HepG2 (cell line): ENCODE results near the gene PLRG1. TPM values are rescaled to one million over a fixed set of nuclear protein-coding genes. Genes with fewer than 3 reads are reported as not detected.
A peak's percentile ranks its signal among the peaks of the same experiment; 100 is the strongest.
"Not testable (repeated sequence)": the region's sequence is repeated elsewhere in the genome, so short reads cannot be mapped to it uniquely, and the experiment has no call there.

Experiments
- ATAC-seq: fragments of 200-7000 bp; cut with Tn5 transposase; 3 replicates; pipeline ENCODE4 v1.9.1; 2020; ENCODE audit warnings: mild to moderate bottlenecking, moderate library complexity
- BruUV-seq: library from RNA; stranded (reverse); fragments of 400-500 nt; replicated peaks from 2 replicates; lab custom pipeline; 2021; lab: Mats Ljungman, UMichigan
- CTCF ChIA-PET: fragments of 300-600 bp; formaldehyde crosslinking; extraction: SDS; loops from one replicate; lab custom pipeline; 2021; ENCODE audit warnings: low total read pairs, inconsistent platforms, low intra/inter-chr PET ratio; lab: Yijun Ruan, JAX
- POLR2A ChIA-PET: fragments of 350-600 bp; sonication (Branson Sonifier 250); formaldehyde crosslinking; loops from one replicate; lab custom pipeline; 2020; ENCODE audit warnings: antibody characterized with exemption, inconsistent platforms; lab: Yijun Ruan, JAX
- DNase-seq: peaks from one replicate; pipeline ENCODE4 v3.0.0-alpha.2; 2015; ENCODE audit warnings: low spot score
- FAIRE-seq: peaks from 3 replicates; lab custom pipeline; 2011; peaks lifted over from hg19 to GRCh38; lab: Jason Lieb, UNC
- H2AFZ ChIP-seq: one replicate; pipeline ENCODE4 v1.6.1; 2011; ENCODE audit warnings: low read length, inconsistent platforms
- H3K27ac ChIP-seq: fragments of 300-600 bp; 3 replicates; pipeline ENCODE4 v1.8.0; 2011; ENCODE audit warnings: mixed run types, mild to moderate bottlenecking, mixed read lengths, low read length, inconsistent platforms; ENCODE audit not compliant: insufficient read depth; ENCODE audit errors: extremely low read length
- H3K27me3 ChIP-seq, 2 experiments: fragments of 200-600 bp in 1 of 2; 2 replicates in 1 of 2; 3 replicates in 1 of 2; pipeline versions ENCODE4 v1.6.0 to v1.8.0; 2011; ENCODE audit warnings: low read length in 2 of 2, mild to moderate bottlenecking in 2 of 2, moderate library complexity in 2 of 2, inconsistent platforms in 1 of 2; ENCODE audit not compliant: insufficient read depth in 2 of 2, control insufficient read depth in 1 of 2
- H3K36me3 ChIP-seq, 2 experiments: fragments of 200-600 bp in 1 of 2; replicated peaks in 1 of 2; 2 replicates in 1 of 2; 3 replicates in 1 of 2; pipeline versions ENCODE4 v1.5.1 to v1.8.0; 2011; ENCODE audit warnings: low read length in 2 of 2, inconsistent platforms in 1 of 2; ENCODE audit not compliant: insufficient read depth in 2 of 2, control insufficient read depth in 1 of 2
- H3K4me1 ChIP-seq: 2 replicates; pipeline ENCODE4 v1.5.1; 2012; ENCODE audit warnings: low read length, inconsistent platforms; ENCODE audit not compliant: insufficient read depth
- H3K4me2 ChIP-seq: 2 replicates; pipeline ENCODE4 v1.6.0; 2011; ENCODE audit warnings: low read depth, low read length, inconsistent platforms
- H3K4me3 ChIP-seq, 3 experiments: fragments of 200-600 bp in 1 of 3; sonication (generic), shearing (Covaris generic) in 1 of 3; replicated peaks in 1 of 3; 2 replicates each; pipeline ENCODE4 v1.5.1; 2011 to 2016; ENCODE audit warnings: low read length in 3 of 3, inconsistent platforms in 2 of 3, low read depth in 2 of 3, mild to moderate bottlenecking in 2 of 3, control low read depth in 1 of 3, mixed read lengths in 1 of 3; ENCODE audit not compliant: insufficient read depth in 1 of 3
- H3K79me2 ChIP-seq: one replicate; pipeline ENCODE4 v1.6.1; 2011; ENCODE audit warnings: low read length, inconsistent platforms; ENCODE audit not compliant: insufficient read depth
- H3K9ac ChIP-seq: 2 replicates; pipeline ENCODE4 v1.6.0; 2011; ENCODE audit warnings: mild to moderate bottlenecking, low read depth, low read length, inconsistent platforms; ENCODE audit not compliant: insufficient read depth
- H3K9me3 ChIP-seq: 2 replicates; pipeline ENCODE4 v1.5.1; 2012; ENCODE audit warnings: mild to moderate bottlenecking, low read length
- H4K20me1 ChIP-seq: 2 replicates; pipeline ENCODE4 v1.6.0; 2011; ENCODE audit warnings: inconsistent platforms, mild to moderate bottlenecking, low read length, moderate library complexity; ENCODE audit not compliant: insufficient read depth
- ARID5B ChIP-seq: IDR thresholded peaks from 2 replicates; pipeline ENCODE4 v1.4.0; 2020; ENCODE audit warnings: mild to moderate bottlenecking, missing genetic modification reagents
- FOSL2 ChIP-seq: sonication (generic); formaldehyde crosslinking; IDR thresholded peaks from 2 replicates; pipeline ENCODE4 v1.4.0; 2020; ENCODE audit warnings: missing genetic modification reagents
- FOXA1 ChIP-seq, 2 experiments: fragments of 450-650 bp in 1 of 2; sonication (generic) in 1 of 2; formaldehyde crosslinking in 1 of 2; IDR thresholded peaks; 2 replicates each; pipeline versions ENCODE4 v1.4.0 to v1.6.1; 2016 to 2020; ENCODE audit warnings: missing genetic modification reagents in 1 of 2
- HDAC1 ChIP-seq: sonication (generic); formaldehyde crosslinking; IDR thresholded peaks from 2 replicates; pipeline ENCODE4 v1.5.1; 2020; ENCODE audit warnings: mild to moderate bottlenecking, missing genetic modification reagents
- HOXA3 ChIP-seq: sonication (generic); formaldehyde crosslinking; IDR thresholded peaks from 2 replicates; pipeline ENCODE4 v1.5.0; 2020; ENCODE audit warnings: missing genetic modification reagents
- MED1 ChIP-seq: sonication (generic); formaldehyde crosslinking; IDR thresholded peaks from 2 replicates; pipeline ENCODE4 v1.4.0; 2020; ENCODE audit warnings: missing genetic modification reagents
- NR2F2 ChIP-seq: IDR thresholded peaks from 2 replicates; pipeline ENCODE4 v1.6.1; 2012; ENCODE audit warnings: low read depth, inconsistent platforms, borderline replicate concordance
- NR2F6 ChIP-seq, 2 experiments: IDR thresholded peaks; 2 replicates each; pipeline ENCODE4 v1.6.1; 2016; ENCODE audit warnings: antibody characterized with exemption in 1 of 2, mild to moderate bottlenecking in 1 of 2
- RARA ChIP-seq: IDR thresholded peaks from 2 replicates; pipeline ENCODE4 v1.6.1; 2016; ENCODE audit warnings: missing genetic modification reagents, missing compliant biosample characterization
- RXRA ChIP-seq: sonication (generic); formaldehyde crosslinking; IDR thresholded peaks from 2 replicates; pipeline ENCODE4 v1.5.1; 2020; ENCODE audit warnings: missing genetic modification reagents
- SALL1 ChIP-seq: sonication (generic); formaldehyde crosslinking; IDR thresholded peaks from 2 replicates; pipeline ENCODE4 v1.8.0; 2022; ENCODE audit warnings: mild to moderate bottlenecking, missing genetic modification reagents
- SOX13 ChIP-seq, 3 experiments: fragments of 450-650 bp in 1 of 3; sonication (generic) in 1 of 3; formaldehyde crosslinking in 1 of 3; IDR thresholded peaks in 2 of 3; conservative IDR thresholded peaks in 1 of 3; 2 replicates each; pipeline versions ENCODE4 v1.5.0 to v1.6.1; 2016 to 2020; ENCODE audit warnings: antibody characterized with exemption in 1 of 3, mild to moderate bottlenecking in 1 of 3, missing compliant biosample characterization in 1 of 3, missing genetic modification reagents in 1 of 3, moderate library complexity in 1 of 3
- ZBTB38 ChIP-seq: sonication (generic); formaldehyde crosslinking; IDR thresholded peaks from 2 replicates; pipeline ENCODE4 v1.5.1; 2020; ENCODE audit warnings: mild to moderate bottlenecking, missing genetic modification reagents
- ZEB1 ChIP-seq: IDR thresholded peaks from 2 replicates; pipeline ENCODE4 v1.6.1; 2012; ENCODE audit warnings: mild to moderate bottlenecking, low read depth, inconsistent platforms; ENCODE audit not compliant: insufficient replicate concordance
- ZFP91 ChIP-seq: sonication (generic); formaldehyde crosslinking; IDR thresholded peaks from 2 replicates; pipeline ENCODE4 v1.9.0; 2022; ENCODE audit warnings: missing genetic modification reagents, mild to moderate bottlenecking, borderline replicate concordance
- ZNF121 ChIP-seq: sonication (generic); formaldehyde crosslinking; IDR thresholded peaks from 2 replicates; pipeline ENCODE4 v1.5.0; 2020; ENCODE audit warnings: mild to moderate bottlenecking, missing genetic modification reagents
- ZNF460 ChIP-seq: sonication (generic); formaldehyde crosslinking; IDR thresholded peaks from 2 replicates; pipeline ENCODE4 v1.5.1; 2020; ENCODE audit warnings: missing genetic modification reagents, mild to moderate bottlenecking, borderline replicate concordance
- ZNF501 ChIP-seq: sonication (generic); formaldehyde crosslinking; IDR thresholded peaks from 2 replicates; pipeline ENCODE4 v1.5.1; 2020; ENCODE audit warnings: mild to moderate bottlenecking, moderate library complexity, missing genetic modification reagents
- ZNF644 ChIP-seq: IDR thresholded peaks from 2 replicates; pipeline ENCODE4 v1.6.1; 2016; ENCODE audit warnings: low read depth
- WGBS: methylation state at CpG from one replicate; pipeline ENCODE4 v1.1.6; 2017; ENCODE audit warnings: low lambda C conversion rate; 5-methylcytosine and 5-hydroxymethylcytosine counted together
- in situ Hi-C: cut with HindIII; loops from 2 replicates; pipeline ENCODE4 v1.10.0; 2017; ENCODE audit warnings: low pct_unique_long_range_greater_than_20kb; ENCODE audit not compliant: extremely low pct_ligation_motif_present
- intact Hi-C: fragments of 100-400 bp; cut with micrococcal nuclease; formaldehyde crosslinking; loops from one replicate; pipeline ENCODE4 v1.10.0; 2022; ENCODE audit not compliant: unreplicated experiment
- polyA plus RNA-seq, 8 experiments: library from polyadenylated mRNA; depleted of rRNA in 3 of 8; stranded (reverse) in 7 of 8; unstranded in 1 of 8; fragments of >200 nt; fragmentation: Illumina TruSeq in 4 of 8; extraction: Trizol in 4 of 8; gene quantifications; 2 replicates each; pipeline versions ENCODE4 v1.2.1 to v1.2.3, GENCODE V29; 2011 to 2016; ENCODE audit warnings: low read depth in 4 of 8, missing spikeins in 1 of 8, mixed read lengths in 1 of 8; ENCODE audit not compliant: insufficient read depth in 1 of 8
- total RNA-seq, 5 experiments: library from RNA; depleted of rRNA; stranded (reverse); fragments of >200 nt; fragmentation: Illumina TruSeq; extraction: Trizol; gene quantifications; 2 replicates each; pipeline ENCODE4 v1.2.3, GENCODE V29; 2016; ENCODE audit warnings: low read depth in 1 of 5

The PLRG1 gene
- total and polyA plus RNA-seq, 2 of the 13 experiments (the other 11 are each of a cell fraction or from before 2014, with no cell fraction given) = 77.3 to 110 TPM

DNA sequence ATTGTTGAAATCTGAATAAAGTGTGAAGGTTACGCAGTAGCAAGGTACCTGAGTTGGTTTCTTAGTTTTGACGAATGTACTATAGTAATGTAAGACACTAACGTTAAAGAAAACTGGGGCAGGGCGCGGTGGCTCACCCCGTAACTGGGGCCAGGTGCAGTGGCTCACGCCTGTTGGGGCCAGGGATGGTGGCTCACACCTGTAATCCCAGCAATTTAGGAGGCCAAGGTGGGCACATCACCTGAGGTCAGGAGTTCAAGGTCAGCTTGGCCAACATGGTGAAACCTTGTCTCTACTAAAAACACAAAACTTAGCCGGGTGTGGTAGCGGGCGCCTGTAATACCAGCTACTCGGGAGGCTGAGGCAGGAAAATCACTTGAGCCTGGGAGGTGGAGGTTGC is 47.1 kb upstream of the PLRG1 start:
- DNase-seq; H4K20me1 ChIP-seq; H3K9me3 ChIP-seq; H3K27me3 ChIP-seq; H3K4me3 ChIP-seq; BruUV-seq; intact Hi-C loops; in situ Hi-C loops; ATAC-seq; H3K36me3 ChIP-seq; H3K79me2 ChIP-seq; FAIRE-seq; H2AFZ ChIP-seq; TF ChIP-seq SOX13, FOXA1 (IDR thresholded peaks at IDR 0.05): not testable (repeated sequence)
- ChIA-PET POLR2A (interaction anchor here (1.9 to 2.7 kb wide), 8 partner anchors 9 to 38 kb away, joined by 7 to 127 read pairs (median 30); partner anchors contain the start of genes FGA, FGB and FGG), CTCF (interaction anchor here (0.7 to 1.3 kb wide), 2 partner anchors 20 to 37 kb away, joined by 3 to 4 read pairs; no protein-coding TSS in a partner anchor)
- 69% methylated on average over 11 of the region's 11 CpGs for WGBS
- H3K4me1 ChIP-seq = peaks cover 95% of the 10 kb centered on the region
- peak overlapping the region; percentile 74 for H3K4me2 ChIP-seq
- H3K27ac ChIP-seq = peak overlapping the region; percentile 77
- peak overlapping the region; percentile 19; the same call in 1 of the 2 replicates for H3K9ac ChIP-seq
- TF ChIP-seq ZNF460 (CRISPR knock-in tag) = peak; percentile 81; the same call in 1 of the 2 replicates
- TF ChIP-seq ZNF121 (CRISPR knock-in tag) = peak; percentile 42; the same call in 1 of the 2 replicates
- TF ChIP-seq MED1 (CRISPR knock-in tag) = peak; percentile 42; the same call in 1 of the 2 replicates
- 0 out of 2 replicates have a peak, but pooled peaks have one; percentile 28 for TF ChIP-seq NR2F2
- peak; percentile 20; the same call in 1 of the 2 replicates for TF ChIP-seq ZFP91 (CRISPR knock-in tag)
- peak; percentile 35; the same call in 1 of the 2 replicates for TF ChIP-seq HOXA3 (CRISPR knock-in tag)
- peak; percentile 81 for TF ChIP-seq SALL1 (CRISPR knock-in tag)
- TF ChIP-seq NR2F6 (IDR thresholded peaks at IDR 0.05) = peak; percentile 67
- TF ChIP-seq NR2F6 (CRISPR knock-in tag; IDR thresholded peaks at IDR 0.05) = peak; percentile 67; the same call in 1 of the 2 replicates
- peak in 1 of 2 experiments; percentile 25; a peak in 1 of 4 replicates for TF ChIP-seq SOX13 (CRISPR knock-in tag; conservative IDR thresholded peaks at IDR 0.05 in 1 of 2, IDR thresholded peaks at IDR 0.05 in 1 of 2)
- TF ChIP-seq ZNF501 (CRISPR knock-in tag) = 0 out of 2 replicates have a peak, but pooled peaks have one; percentile 28
- TF ChIP-seq HDAC1 (CRISPR knock-in tag) = 0 out of 2 replicates have a peak, but pooled peaks have one; percentile 10
- TF ChIP-seq FOXA1 (CRISPR knock-in tag; IDR thresholded peaks at IDR 0.05) = 0 out of 2 replicates have a peak, but pooled peaks have one; percentile 14
- TF ChIP-seq ZEB1 = peak; percentile 25
- peak; percentile 93 for TF ChIP-seq RARA (CRISPR knock-in tag)
- TF ChIP-seq RXRA (CRISPR knock-in tag) = peak; percentile 79
- peak; percentile 29; the same call in 1 of the 2 replicates for TF ChIP-seq ZNF644 (CRISPR knock-in tag)
- TF ChIP-seq FOSL2 (CRISPR knock-in tag) = peak; percentile 14; the same call in 1 of the 2 replicates
- TF ChIP-seq ZBTB38 (CRISPR knock-in tag) = peak; percentile 88
- TF ChIP-seq ARID5B (CRISPR knock-in tag) = peak; percentile 47; the same call in 1 of the 2 replicates
